ENCODE results near the gene EIF3D. TPM values are rescaled to one million over a fixed set of nuclear protein-coding genes. Genes with fewer than 3 reads are reported as not detected.
A peak's percentile ranks its signal among the peaks of the same experiment; 100 is the strongest.
"Not testable (repeated sequence)": the region's sequence is repeated elsewhere in the genome, so short reads cannot be mapped to it uniquely, and the experiment has no call there.

EIF3D gene
- polyA plus RNA-seq, 3 donors = 268 to 294 (median 283) TPM

DNA sequence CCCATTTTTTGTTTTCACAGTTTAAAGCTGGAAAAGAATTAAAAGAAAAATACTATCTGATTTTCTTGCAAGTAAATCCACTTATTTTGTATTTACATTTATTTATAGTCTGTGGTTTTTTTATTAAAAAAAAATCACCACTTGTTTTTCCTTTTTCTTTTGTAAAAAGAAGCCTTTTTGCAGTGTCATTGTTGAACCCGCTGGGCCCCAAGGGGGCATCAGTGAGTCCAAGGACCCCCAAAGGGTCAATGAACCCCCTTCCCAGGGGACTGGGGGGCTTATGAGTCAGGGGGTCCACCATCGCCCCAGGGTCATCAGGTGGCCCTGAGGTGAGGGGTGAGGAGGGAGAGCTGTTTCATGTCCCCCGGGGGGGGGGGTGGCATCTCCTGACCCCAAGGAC is 34.0 kb upstream of the EIF3D start:
- DNase-seq (ENCODE audit: extremely low read depth in 1 of 11, low read depth in 9 of 11, low spot score in 4 of 11) = no peak

GRCh38 chr22:36562261-36562835 is 33.4 kb upstream of the EIF3D start:
- no peak for DNase-seq (ENCODE audit: extremely low read depth in 1 of 11, low read depth in 9 of 11, low spot score in 4 of 11)

DNA sequence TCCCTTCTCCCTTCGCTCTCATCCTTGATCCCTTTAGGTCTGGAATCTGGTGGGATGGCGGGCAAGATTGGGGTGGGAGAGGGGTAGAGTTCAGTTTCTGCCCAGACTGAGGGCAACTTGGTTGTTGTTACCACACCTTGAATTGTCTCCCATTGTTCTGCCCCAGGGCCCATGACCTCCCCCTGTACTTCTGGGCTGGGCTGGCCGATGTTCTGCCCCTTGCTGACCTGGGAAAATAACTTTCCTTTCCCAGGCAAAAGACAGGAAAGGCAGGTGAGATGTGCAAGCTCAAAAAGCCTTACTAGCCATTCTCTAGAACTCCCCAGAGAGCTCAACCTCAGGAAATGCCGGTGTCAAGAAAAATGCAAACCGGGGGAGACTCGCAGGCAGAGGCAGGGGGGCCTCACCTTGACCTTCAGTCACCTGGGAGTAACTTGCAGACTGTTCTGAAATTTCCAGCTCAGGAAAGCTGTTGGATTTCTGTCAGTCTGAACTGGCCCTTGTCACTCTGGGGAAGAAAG is 32.4 kb upstream of the EIF3D start:
- no peak for DNase-seq (ENCODE audit: extremely low read depth in 1 of 11, low read depth in 9 of 11, low spot score in 4 of 11)

GRCh38 chr22:36560001-36560400 is 31.0 kb upstream of the EIF3D start:
- no peak for DNase-seq (ENCODE audit: extremely low read depth in 1 of 11, low read depth in 9 of 11, low spot score in 4 of 11)

- no peak for DNase-seq (ENCODE audit: extremely low read depth in 1 of 11, low read depth in 9 of 11, low spot score in 4 of 11)
These were observed 25.1 kb upstream of the EIF3D start for GRCh38 chr22:36554098-36554497.

DNA sequence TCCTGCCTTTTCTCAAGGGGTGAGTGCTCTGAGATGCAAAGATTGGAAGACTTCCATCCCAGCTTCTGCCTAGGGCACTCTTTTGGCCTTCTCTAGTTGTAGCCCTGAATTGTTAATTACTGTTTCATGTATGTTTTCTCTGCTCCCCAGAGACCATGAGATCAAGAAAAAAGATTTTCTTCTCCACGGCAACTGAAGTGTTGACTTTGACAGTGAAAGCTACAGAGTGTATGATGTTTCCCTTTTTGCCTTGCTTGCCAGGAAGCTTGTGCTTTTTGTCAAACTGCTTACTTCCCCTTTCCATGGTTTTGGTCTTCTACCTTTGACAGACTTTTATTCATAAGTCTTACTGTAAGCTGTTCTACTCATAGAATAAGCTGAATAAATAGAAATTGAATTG is 23.3 kb upstream of the EIF3D start:
- DNase-seq (ENCODE audit: extremely low read depth in 1 of 11, low read depth in 9 of 11, low spot score in 4 of 11) = no peak

DNA sequence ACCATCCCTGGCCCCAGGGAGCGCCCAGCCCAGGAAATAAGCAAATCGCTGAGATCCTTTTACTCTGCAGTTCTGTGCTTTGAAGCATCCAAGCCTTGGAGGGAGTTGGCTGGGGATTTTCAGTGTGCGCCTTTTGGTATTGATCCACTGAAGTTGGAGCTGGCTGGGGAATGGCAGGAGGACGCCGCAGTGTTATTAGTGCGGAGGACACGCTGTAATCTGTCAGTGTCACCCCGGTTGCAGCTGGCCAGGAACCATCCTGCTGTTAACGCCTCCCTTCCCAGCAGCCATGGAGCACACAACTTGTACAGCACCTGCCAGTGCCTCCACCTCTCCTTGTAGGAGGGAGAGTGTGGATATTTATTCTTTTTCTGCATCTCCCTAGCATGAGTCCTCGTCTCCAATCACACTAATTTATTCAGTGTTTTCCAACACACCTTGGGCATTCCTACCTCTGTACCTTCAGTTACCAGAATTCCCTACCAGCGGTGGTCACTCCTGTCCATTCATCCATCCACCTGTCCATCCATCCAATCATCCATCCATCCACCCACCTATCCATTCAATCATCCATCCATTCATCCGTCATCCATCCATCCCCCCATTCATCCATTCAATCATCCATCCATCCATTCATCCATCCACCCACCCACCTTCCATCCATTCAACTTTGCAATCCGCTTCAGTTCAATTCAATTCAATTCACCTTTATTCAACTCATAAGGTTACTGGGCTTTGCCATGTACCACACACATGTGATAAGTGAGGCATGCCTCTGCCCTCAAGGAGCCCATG is 21.9 kb upstream of the EIF3D start:
- no peak for DNase-seq (ENCODE audit: extremely low read depth in 1 of 11, low read depth in 9 of 11, low spot score in 4 of 11)

DNA sequence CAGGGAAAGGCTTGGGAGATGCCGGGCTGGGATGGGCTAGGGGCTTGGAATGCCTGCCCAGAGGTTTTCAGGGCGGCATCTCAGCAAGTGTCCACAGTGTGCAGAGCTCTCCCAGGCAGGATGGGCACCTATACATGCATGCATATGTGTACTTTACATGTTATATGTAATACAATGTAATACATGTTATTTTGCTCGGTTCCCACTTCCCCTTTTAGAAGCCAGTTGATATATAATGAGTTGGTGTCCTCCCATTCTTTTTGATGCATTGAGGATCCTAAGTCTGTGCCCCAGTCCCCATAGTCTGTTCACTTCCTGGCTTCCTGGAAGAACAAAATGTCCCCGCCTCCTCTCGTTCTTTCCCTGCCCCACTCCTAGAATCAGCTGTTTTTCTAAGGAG is 20.1 kb upstream of the EIF3D start:
- DNase-seq (ENCODE audit: extremely low read depth in 1 of 11, low read depth in 9 of 11, low spot score in 4 of 11) = no peak

GRCh38 chr22:36548606-36549005 is 19.6 kb upstream of the EIF3D start:
- DNase-seq (ENCODE audit: extremely low read depth in 1 of 11, low read depth in 9 of 11, low spot score in 4 of 11) = no peak

DNA sequence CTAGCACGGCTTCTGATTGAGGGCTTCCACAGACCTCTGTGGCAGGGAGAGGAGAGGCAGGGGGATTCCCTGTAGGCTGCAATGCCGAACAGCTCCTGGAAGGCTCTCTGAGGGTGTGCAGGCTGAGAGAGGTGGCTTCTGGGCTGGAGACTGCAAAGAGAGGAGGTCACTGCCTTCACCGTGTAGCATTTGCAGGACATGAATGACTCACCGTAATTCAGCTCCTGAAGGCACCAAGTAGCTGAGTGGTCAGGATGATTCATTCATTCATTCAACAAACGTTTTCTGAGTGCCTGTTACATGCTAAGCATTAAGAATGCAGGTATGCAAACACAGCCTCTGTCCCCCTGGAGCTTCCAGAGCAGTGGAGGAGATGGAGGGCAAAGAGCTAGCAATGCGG is 18.0 kb upstream of the EIF3D start:
- no peak for DNase-seq (ENCODE audit: extremely low read depth in 1 of 11, low read depth in 9 of 11, low spot score in 4 of 11)

DNA sequence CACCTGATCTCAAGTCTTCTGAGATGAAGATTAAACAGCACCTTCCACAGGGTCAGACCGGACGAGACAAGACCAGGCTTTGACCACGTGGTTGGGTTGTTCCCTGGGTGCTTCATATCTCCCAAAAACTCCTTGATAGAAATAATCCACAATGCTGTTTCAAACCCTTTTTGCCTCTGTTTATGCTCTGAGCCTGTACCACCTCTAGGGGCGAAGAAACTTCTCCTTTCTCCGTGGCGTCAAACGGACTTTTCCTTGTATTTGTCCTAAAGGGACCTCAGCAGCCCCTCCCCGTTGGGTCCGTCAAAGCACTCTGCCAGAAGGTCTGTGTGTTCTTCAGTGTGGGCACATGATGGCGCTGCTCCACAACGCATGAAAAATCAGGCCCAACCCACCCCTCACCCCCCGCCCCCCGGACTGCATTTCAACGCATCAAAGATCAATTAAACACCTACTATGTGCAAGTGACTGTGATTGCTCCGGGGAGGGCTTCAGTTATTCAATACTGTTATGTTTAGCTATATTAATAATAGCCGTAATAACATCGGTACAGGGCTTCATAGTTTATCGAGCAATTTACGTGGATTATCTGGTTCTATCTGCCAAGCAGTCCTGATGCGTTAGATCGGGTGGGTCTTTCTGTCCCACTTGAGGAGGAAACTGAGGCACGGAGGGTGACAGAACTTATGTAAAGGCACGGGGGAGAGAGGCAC is 17.3 kb upstream of the EIF3D start:
- DNase-seq (ENCODE audit: extremely low read depth in 1 of 11, low read depth in 9 of 11, low spot score in 4 of 11) = peak in 2 of 11 donors; percentile 27 to 32

DNA sequence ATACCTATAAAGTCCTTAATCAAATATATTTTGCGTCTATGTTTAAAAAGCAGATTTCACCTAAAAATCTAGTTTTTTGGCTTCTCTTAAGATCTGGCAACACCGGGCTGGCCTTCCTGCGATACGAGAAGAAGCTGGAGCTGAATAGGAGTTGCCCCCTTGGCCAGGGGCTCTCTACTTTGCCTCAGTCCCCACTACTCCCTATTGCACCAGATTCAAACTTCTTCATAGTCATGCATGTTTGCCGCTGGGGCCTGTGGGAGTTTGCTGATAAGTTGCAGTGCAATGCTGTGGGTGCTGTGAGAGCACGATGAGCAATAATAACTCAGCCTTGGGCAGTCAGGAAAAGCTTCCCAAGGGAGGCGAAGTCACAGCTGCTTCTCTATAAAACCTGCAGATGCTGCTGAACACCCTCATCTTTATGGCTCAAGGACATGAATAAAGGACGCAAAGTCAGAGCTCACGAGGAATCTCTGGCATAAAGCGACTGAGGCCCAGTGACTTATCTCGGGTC is 15.2 kb upstream of the EIF3D start:
- no peak for DNase-seq (ENCODE audit: extremely low read depth in 1 of 11, low read depth in 9 of 11, low spot score in 4 of 11)

DNA sequence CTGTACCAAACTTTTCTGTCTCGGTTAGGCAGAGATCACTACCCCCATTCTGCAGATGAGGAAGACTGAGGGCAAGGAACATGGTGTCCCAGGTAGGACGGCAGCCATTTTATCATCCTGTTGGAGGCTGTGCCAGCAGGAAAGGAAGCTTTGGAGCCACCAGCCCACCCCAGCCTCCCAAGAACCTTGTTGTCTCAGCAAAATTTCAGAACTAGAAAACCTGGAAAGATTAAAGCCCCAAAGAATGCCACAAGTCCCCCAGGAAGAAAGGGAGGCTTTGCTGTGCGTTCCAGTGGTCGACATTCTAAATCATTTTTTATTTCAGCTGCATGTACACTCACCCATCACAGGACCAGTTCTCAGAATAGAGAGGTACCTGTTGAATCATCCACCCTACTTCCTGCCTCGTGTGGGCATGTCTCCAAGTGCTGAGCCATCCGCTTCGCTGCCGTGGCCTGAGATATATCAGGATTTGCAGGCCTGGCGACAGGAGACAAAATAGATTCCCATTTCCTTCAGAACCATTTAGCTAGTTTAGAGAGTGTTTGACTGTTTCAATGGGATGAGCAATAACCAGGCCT is 13.0 kb upstream of the EIF3D start:
- DNase-seq (ENCODE audit: extremely low read depth in 1 of 11, low read depth in 9 of 11, low spot score in 4 of 11) = no peak

GRCh38 chr22:36540867-36541642 is 12.1 kb upstream of the EIF3D start:
- DNase-seq (ENCODE audit: extremely low read depth in 1 of 11, low read depth in 9 of 11, low spot score in 4 of 11) = peak in 4 of 11 donors; percentile 18 to 54 (median 35)

DNA sequence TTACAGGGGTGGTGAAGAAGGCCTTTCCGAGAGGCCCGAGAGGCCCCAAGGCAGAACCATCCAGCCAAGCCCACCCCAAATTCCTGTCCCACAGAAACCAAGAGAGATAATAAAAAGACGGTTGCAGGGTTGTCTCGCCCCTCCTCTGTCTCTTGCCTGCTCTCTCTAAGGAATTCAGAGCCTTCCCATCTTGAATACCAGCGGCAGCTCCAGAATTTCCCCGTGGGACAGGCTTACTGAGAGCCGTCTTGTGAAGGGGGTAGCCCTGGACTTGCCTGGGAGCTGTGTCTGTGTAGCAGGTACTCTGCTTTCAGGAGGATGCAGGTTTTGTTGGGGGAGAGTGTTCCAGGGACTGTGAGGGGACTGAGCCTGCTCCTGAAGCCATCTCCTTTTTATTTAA is 9.6 kb upstream of the EIF3D start:
- DNase-seq (ENCODE audit: extremely low read depth in 1 of 11, low read depth in 9 of 11, low spot score in 4 of 11) = no peak

DNA sequence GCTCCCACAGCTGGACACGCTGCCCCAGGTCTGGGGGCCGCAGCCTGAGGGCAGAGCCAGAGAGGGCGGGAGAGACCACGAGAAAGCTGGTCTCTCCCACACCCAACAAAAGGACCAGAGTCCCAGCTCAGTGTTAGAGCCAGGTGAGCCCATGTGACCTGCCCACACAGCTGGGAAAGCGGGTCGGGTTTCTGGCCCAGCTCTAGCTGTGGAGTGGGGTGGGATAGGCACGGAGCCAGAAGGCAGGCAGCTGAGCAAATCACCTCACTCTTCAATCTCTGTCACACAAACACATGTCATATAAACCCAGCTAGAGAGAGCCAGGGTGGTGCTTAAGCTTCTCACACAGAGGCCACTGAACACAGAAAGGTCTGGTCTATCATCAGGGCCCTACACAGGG is 7.8 kb upstream of the EIF3D start:
- DNase-seq (ENCODE audit: extremely low read depth in 1 of 11, low read depth in 9 of 11, low spot score in 4 of 11) = peak in 2 of 11 donors; percentile 13 to 30

DNA sequence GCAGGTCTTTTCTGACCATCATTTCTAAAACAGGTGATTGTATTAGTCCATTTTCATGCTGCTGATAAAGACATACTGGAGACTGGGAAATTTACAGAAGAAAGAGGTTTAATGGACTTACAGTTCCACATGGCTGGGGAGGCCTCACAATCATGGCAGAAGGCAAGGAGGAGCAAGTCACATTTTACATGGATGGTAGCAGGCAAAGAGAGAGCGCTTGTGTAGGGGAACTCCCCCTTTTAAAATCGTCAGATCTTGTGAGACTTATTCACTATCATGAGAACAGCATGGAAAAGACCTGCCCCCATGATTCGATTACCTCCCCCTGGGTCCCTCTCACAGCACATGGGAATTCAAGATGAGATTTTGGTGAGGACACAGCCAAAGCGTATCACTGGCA is 4.4 kb upstream of the EIF3D start:
- not testable (repeated sequence) for DNase-seq (ENCODE audit: extremely low read depth in 1 of 11, low read depth in 9 of 11, low spot score in 4 of 11)

- no peak for DNase-seq (ENCODE audit: extremely low read depth in 1 of 11, low read depth in 9 of 11, low spot score in 4 of 11)
These were observed 3.5 kb upstream of the EIF3D start for GRCh38 chr22:36532466-36532865.

- DNase-seq (ENCODE audit: extremely low read depth in 1 of 11, low read depth in 9 of 11, low spot score in 4 of 11) = no peak
These were observed 625 bp downstream of the EIF3D start for GRCh38 chr22:36528341-36528740.
